GM19240 (cell line): ENCODE results near the gene DCLK1.

Source experiments
- DNase-seq: peaks from one replicate; pipeline ENCODE4 v3.0.0; 2011; ENCODE audit warnings: low spot score; ENCODE audit not compliant: insufficient read length

Gene DCLK1

DNA sequence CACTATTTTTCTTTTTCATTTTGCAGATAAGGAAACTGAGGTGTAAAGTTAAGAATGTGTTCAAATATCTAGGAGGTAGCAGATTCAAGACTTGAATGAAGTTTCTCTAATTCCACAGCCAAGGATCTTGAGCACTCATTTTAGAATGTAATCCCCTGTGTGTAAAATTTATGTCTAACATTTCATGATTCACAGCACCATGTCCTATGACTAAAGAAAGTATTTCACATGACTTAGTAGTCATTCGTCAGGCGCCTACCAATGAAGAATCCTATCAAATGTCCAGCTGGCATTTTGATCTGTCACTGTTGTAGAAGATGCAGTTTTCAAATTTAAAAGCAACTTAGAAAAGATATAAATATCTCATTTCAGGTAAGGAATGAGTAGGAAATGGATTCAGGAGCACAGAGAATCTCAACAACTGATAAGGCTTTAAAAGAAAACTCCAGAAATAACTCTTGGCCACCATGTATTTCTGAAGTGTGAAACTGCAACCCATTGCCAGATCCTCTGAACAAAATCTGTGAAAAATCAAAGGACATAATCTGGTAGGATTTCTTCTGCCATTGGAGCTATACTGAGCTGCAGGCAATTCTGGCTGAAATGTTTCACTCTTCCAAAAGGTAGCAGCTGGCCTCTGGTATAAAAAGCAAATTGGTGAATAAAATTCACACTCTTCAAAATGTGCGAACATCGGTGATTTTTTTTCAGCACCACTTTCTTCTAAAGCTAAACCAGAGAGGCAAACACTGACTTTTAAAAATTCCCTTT is 92.2 kb downstream of the DCLK1 start:
- no peak for DNase-seq

DNA sequence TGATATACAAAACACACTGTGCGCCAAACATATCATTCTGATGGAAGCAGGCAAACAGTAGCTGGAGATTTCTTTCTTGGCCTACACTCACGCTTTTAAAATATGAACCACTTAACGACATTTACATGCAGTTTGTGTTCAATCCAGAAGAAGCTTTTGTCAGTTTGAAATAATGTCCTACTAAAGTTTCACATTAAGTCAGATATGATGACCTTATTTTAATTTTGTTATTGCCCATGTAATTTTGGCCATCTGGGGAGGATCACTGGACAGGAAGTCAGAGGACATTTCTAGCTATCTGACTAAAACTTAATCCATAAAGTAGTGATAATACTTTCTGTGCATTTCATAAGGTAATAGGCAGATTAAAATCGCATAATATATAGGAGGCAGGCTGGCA is 98.1 kb downstream of the DCLK1 start:
- no peak for DNase-seq

DNA sequence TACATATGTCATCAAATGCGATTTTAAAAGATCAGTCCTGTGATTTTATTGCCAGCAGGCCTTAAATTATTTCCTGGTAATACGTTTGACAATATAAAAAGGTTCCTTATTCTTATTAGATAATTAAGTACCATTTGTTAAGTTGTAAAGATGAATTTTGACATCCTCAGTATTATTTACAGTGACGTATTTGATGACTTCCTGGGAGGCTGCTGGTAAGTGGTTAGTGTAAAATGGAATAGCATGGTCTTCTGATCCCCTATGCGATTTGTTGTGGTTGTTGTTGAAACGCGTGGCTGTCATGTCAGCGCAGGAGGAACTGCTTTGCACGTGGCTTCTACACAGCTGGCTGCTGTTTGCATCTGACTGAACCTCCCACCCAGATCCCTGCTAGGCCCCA is 99.7 kb downstream of the DCLK1 start:
- DNase-seq, result no peak

DNA sequence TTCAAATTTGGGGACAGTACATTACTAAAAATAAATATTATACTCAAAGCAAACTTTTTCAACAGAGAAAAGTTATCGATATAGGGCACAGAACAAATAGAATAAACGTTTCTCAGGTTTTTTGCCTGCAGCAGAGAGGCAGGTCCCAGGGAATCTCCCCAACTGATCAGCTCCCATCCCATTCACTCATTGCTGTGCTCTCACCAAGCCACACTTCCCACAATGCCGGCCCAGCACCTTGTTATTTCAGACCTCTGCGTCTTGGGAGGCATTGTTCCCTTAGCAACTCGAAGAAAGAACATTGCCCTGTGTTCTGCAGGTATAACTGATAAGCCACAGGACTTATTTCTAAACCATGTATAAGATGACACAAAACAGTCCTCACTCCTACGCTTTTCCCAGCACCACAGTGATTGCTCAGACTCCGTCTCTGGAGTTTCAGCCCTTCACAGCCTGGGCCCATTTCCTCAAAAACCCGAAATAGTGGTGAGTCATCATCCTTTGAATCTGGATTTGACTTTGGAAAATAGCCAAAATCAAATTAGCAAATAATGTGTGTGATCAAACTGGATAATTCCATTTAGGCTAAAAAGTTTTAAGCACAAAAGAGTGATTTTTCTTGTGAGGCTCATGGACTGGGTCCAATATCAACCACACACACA is 100.4 kb downstream of the DCLK1 start:
- no peak for DNase-seq

DNA sequence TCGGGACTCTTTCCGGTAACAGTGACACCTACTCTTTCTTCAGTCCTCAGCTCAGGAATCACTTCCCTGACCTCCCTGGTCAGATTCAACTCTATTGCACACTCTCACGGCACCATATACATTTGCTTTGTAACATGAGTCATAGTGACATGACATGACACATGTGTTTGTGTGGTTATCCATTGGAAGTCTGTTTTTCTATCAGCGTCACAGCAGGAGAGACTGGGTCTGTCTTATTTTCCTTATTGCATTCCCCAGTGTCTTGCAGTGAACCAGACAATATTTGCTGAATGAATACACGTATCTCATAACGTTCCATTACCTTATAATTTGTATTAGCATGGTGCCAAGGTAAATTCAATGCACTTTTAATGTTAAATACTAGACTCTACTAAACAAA is 102.0 kb downstream of the DCLK1 start:
- no peak for DNase-seq

DNA sequence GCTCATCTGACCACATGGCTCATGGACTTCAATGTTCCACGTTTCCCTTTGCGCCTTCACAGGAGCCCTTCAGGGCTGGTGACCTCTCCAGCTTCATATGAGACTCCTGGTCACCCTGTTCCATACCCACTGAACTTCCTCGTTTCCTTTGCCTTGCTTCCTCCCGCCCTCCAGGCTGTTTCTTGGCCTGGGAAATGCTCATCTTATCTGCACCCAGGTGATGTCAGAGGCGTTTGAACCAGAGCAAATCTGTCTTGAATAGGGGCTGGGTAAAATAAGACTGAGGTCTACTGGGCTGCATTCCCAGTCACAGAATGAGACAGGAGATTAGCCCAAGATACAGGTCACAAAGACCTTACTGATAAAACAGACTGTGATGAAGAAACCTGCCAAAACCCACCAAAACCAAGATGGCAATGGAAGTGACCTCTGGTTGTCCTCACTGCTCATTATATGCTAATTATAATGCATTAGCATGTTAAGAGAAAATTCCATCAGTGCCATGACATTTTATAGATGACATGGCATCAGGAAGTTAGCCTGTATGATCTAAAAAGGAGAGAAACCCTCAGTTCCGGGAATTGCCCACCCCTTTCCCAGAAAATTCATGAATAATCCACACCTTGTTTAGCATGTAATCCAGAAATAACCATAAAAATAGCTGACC is 102.7 kb downstream of the DCLK1 start:
- no peak for DNase-seq

DNA sequence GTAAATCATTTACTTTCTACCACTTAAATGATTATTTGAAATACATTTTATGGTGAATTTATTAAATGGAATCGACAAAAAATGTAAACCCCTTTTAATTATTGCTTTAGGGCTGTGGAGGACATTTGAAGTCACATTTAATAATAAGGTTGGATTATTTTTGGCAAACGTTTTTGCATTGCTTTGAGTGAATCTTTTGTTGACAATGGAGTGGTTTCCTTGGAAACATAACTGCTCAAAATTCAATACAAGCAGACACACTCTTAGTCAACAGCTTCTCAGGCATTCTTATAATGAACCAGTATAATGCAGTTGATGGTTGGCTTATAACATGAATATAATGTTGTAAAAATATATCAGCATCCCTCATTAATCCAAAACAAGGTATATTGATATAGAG is 104.7 kb downstream of the DCLK1 start:
- DNase-seq, result no peak

DNA sequence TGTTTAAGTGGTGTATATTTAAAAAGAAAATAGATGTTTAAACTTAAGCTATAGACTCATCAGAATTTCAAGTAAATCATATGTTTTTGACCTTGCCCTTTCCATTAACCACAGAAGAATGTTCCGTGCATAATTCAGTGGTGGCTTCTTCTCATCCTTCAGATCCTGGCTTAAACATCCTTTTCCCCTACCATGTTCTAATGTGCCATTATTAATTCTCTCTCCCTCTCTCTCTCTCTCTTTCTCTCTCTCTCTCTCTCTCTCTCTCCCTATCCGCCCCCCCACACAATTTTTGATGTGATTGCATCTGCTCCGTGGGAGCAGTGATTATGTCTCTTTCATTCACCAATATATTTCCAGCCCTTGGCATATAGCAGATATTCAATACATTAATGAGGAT is 116.4 kb downstream of the DCLK1 start:
- no peak for DNase-seq

DNA sequence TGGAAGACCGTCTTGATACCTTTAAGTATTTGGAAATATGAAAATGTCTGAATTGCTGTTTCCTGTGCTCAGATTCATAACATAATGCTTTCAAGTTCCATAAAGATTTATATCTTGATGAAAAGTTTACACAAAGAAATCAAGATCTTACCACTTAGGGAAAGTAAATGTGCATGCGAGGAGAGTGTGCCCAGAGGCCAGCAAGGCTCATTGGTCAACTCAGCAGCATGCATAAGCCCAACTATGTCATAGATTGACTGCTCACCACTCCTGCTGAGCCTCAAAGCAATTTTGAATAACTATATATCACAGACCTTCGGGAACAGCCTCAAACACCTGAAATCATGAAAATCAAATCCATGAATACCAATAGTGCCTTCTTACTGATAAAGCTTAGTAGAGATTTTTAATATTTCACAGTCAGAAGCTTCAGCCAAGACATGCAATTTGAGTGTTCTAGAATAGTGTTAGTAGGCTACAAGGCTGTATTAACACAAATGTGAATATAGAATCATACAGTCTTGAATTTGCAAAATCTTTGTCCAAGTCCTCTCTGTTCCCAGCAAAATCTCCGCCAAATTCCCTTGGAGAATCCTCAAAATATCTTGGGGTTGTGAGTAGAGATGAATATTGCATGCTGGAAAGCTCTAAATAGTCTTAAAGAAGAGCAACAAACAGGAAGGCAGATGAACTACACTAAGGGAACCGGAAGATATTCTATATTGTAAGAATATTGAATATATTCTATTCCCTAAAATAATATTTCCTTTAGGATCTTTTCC is 124.1 kb downstream of the DCLK1 start:
- DNase-seq, result no peak

DNA sequence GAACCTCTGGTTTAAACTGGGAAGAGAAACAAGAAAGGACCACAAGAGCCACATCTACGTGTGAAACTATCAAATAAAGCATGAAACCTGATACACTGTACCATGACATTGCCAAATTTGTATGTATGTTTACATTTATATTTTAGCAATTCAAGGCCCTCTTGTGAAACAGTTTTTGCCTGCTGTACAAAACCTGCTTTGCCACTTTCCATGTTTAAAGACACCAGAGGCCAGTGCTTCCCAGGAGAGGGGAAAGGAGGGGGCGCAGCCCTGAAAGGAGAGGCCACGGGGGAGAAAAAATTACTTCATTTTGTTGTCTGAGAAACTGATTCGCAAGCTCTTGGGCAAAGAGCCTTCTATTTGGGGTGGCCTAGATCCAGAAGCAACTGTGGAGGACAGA is 124.8 kb downstream of the DCLK1 start:
- DNase-seq, result no peak

DNA sequence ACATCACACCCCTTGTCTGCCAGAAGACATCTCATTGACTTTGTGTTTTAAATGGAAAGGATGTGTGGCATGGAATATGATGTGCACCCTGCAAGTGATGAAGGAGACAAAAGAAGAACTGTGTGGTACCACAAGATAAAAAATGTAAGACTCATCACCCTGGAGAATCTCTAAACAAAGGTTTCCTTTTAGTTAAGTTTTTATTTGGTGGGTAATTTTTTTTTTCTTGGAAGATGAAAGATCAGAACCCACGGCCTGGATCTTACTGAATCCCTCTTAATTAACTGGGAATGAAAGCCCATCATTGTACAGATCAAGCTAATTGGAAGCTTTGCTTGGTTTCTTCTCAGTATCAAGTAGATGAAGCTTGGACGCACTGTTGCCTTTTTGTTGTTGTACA is 129.6 kb downstream of the DCLK1 start:
- no peak for DNase-seq

DNA sequence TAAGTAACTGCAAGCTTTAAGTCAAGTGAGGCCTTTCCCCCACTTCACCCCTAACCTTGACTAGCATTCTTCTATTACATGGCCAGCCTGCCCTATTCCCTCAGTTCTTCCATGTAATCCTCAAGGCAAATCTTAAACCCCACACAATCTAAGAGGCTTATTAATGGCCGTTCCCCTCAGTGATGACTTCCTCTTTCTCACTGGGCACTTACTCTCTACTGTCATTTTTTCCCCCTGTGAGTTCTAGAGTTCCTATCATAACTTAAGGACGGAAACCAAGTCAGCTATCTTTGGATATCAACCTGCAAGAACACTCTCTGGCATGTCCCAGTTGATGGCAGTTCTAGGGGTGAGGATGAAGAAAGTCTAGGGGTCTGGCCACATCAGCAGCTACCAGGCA is 131.2 kb downstream of the DCLK1 start:
- no peak for DNase-seq

DNA sequence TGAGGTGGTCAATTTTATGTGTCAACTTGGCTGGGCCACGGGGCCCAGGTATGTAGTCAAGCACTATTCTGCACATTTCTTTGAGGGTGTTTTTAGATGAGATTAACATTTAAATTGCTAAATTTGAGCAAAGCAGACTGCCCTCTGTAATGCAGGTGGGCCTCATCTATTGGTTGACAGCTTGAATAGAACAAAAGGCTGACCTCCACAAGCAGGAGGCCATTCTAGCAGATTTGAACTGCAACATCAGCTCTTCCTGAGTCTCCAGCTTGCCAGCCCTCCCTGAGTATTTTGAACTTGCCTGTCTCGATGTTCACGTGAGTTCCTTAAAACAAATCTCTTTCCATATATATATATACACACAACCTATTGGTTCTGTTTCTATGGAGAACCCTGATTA is 134.8 kb downstream of the DCLK1 start:
- no peak for DNase-seq

DNA sequence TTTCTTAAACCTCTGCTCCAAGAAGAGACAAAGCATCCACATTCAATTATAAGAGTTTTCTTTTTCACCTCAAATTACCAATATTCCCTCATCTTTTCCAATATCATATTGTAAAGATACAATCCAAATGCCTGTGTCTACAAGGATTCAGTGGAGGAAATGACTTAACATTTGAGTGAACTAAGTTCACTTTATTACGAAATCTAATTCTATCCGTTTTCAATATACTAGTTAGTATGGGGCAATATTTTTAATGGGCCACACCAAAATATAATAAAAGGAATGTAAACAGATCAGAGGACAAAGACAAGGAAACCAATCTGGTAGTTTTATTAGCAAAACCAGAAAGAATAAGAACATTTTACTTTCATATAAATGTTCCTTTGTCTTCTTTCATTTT is 136.0 kb downstream of the DCLK1 start:
- no peak for DNase-seq

DNA sequence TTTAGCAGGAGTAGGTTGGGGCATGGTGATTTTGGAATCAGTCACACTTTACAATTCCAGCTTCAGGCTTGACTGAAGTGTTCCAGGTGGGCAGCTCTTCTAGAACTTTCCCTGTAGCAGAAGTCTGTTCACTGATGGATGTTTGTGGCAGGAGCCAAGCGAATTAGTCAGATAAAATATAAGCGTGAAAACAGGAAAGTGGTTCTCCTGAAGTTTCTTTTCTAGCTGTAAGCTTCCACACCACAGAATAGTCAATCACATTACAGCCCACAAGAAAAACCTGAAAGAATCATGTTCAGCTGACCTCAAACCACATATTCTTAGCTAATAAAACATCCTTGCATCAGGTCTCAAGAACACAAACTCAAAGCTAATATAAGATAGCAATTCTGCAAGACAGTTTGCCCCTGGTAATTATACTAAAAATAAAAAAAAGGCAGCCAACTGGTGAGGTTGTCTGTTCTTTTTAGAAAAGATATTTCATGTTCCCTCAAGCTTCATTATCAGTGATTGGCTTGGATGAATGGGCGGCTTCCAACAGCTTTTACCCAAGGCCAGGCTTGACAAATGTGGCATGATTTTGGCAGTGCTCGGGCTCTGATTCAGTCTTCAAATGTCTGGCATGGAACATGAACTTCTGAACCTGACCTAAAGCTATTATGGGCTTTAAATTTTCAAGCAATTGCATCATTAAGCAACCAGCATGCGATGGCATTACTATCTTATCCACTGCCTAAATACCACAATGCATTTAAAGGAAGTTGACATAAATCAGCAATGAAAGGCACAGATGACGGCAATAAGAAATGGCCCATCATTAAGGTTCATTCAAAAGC is 136.8 kb downstream of the DCLK1 start:
- no peak for DNase-seq

DNA sequence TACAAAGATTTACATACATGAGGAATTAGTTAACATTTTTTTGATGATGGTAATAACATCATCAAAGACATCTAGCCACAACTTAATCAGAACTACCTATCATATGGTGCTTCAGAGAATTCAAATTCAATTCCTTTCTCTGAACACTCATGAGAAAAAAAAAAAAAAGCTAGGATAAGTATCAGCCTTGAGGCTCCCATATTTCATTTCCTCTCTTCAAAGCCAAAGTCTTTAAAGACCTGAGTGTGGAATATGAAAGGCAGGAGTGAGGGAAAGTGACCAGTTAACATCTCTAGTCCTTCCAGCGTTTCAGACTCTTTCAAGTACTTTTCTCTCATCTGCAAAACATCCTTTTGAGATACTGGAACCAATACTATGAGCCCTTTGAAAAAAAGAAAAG is 137.5 kb downstream of the DCLK1 start:
- DNase-seq, result no peak

DNA sequence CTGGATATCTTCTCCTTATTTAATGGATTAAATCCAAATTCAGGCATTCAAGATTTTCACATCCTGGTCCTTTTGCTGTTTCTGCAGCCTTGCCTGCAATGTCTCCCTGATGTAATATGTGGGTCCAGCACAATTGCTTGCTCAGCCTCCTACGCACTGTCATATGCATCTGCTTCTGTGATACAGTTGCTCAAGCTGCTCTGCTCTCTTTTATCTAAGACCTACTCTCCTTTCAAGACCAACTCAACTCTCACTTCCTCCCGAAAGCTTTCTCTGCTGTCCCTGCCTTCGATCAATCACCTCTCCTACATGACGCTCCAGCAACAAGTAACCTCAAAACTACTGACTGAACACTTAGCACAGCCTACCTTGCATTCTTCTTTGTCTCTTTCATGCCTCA is 138.2 kb downstream of the DCLK1 start:
- no peak for DNase-seq

DNA sequence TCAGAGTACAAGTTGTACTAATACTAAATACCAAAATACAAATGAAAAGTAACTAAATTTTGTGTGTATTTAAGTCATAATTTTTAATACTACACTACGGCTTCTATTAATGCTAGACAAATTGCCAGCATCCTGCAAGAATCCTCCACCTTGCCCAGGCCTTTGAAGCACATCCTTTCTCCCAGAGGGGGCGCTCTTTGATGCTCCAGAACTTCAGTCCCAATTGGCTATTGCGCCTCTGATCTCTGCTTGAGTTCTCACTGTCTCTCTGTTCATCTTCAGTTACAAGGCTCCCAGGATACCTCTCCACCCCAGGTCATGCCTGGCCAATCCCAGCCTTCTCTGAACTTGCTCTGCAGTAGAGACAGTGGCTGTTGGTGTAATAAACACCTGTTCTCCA is 141.0 kb downstream of the DCLK1 start:
- DNase-seq, result no peak

DNA sequence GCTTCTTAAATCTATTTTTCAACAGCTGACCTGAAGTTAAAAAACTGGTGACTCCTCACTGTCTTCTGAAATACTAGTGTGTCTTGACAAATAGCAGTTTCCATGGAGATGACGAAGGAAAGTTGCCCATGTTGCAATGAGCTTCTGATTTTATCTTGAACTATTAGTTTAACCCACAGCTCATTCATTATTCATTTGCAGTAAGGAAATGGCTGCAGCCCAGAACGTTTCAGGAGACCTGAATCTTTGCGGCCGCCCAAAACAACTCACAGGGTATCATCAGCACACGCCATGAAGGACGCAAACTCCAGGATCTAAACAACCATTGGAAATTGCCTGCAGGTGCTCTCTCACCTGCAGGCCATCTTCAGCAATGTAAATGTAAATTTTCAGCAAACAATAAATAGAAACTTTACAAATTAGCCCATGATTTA is 142.5 kb downstream of the DCLK1 start:
- DNase-seq, result no peak

DNA sequence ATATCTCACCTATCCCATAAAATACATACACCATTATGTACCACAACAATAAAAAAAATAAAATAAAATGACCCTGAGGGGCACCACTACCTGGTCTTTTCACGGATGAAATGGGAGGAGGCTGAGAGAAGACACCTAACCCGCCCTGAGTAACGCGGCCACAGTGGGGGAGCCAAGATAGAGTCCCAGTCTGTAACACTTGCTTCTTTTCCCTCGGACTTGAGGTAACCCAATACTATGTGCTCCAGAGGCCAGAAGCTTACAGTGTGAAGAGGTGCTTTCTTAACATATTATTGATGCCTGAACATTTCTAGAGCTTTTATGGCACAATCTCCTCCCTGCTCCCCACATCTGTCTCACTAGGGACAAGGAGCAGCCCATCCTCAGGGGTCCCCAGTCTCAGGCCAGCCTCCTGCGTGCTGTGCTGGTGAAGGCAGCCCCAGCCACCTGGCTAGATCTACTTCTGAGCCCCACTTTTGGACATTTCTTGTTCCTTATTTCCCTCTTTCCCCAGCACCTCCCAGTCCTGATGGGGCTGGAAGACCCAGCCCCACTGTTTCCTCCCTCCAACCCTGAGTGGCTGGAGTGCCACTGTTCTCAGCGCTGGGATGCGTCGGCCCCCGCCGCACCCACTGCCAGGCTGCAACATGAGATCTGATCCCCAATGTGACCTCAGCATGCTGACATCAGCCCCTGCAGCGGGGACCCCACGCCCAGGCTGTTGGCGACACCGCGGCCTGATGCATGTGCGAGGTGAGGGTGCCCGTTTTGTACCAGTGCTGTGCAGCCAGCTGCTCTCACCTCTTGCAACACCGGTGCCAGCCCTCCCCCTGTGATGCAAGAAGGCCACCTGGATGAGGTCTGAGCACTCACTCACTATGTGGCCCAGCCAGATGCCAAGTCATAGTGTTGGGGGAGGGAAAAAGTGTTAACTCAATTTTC is 143.3 kb downstream of the DCLK1 start:
- DNase-seq, result no peak
